ENCODE measurements around the gene ZRANB2. TPM values are rescaled to one million over a fixed set of nuclear protein-coding genes. Genes with fewer than 3 reads are reported as not detected.

The ZRANB2 gene
- polyA plus RNA-seq, 1 donor (not counting 4 experiments of a cell fraction or from before 2014, with no cell fraction given): 92.3 TPM

DNA sequence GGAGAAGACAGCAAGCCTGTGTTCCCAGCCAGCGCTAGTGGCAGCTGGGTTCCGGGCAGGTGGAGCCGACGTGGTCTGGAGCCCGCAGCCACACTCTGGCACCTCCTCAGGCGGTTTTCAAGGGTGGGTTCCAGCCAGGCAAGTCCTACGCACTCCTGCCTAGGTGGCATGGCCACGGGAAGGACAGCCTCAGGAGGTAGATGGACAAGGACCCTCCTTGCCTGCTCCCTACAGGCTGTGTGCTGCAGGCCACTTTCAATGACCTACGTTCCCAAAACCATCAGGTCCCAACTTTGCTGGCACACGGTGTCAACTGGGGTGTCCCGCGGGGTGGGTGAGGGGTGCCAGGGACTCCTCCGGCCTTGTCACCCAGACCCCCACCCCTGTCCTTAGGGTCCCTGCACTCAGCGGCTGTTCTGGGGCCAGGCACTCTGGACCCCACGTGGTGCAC, 26.5 kb downstream of the ZRANB2 start:
- dilution Hi-C loops (cut with MboI; ENCODE audit: extremely low pct_ligation_motif_present, low sequenced_read_pairs): no loop called here

GRCh38 chr1:71053758-71054157, 27.1 kb downstream of the ZRANB2 start:
- Histone ChIP-seq H3K79me2 (ENCODE audit: control insufficient read depth, insufficient read depth, low read length) (no peaks in the 10 kb centered on the region), H3K36me3 (ENCODE audit: control insufficient read depth in 2 of 2, extremely low read depth in 1 of 2, insufficient read depth in 2 of 2, low read length in 2 of 2) (peaks cover 0 to 4% of the 10 kb centered on the region in 2 experiments), H3K9me1 (ENCODE audit: control insufficient read depth, extremely low read depth, insufficient read depth, low read length) (no peaks in the 10 kb centered on the region), H3K4me2 (ENCODE audit: control insufficient read depth, extremely low read depth, insufficient read depth, low read depth, low read length) (no peak overlapping the region), H4K20me1 (ENCODE audit: control insufficient read depth, extremely low read depth, insufficient read depth, low read length) (no peaks in the 10 kb centered on the region), H3K27me3 (ENCODE audit: control insufficient read depth, extremely low read depth, insufficient read depth, low read length) (peaks cover 1% of the 10 kb centered on the region), H2AFZ (ENCODE audit: control insufficient read depth, low read length) (no peak overlapping the region), H3K27ac (ENCODE audit: control insufficient read depth, insufficient read depth, low read length) (no peak overlapping the region), H3K9ac (ENCODE audit: control insufficient read depth, extremely low read depth, insufficient read depth, low read length) (no peak overlapping the region), H3K4me3 (ENCODE audit: control insufficient read depth in 2 of 3, extremely low read depth in 1 of 3, insufficient read depth in 2 of 3, low read depth in 1 of 3, low read length in 3 of 3) (no peak overlapping the region), H3K9me3 (ENCODE audit: control insufficient read depth, low read depth, low read length) (no peaks in the 10 kb centered on the region), H3K4me1 (ENCODE audit: control insufficient read depth, extremely low read depth, insufficient read depth, low read length) (no peaks in the 10 kb centered on the region)
- dilution Hi-C loops (cut with MboI; ENCODE audit: extremely low pct_ligation_motif_present, low sequenced_read_pairs): no loop called here
- TF ChIP-seq EZH2 (IDR thresholded peaks at IDR 0.05; ENCODE audit: low read length): no peak
- no peak for FAIRE-seq
- DNase-seq (ENCODE audit: low read depth, low spot score): no peak

More for the DNA sequence above, 26.5 kb downstream of the ZRANB2 start:
- no peaks in the 10 kb centered on the region for H3K9me3 ChIP-seq (ENCODE audit: control insufficient read depth, low read depth, low read length)
- H3K27me3 ChIP-seq (ENCODE audit: control insufficient read depth, extremely low read depth, insufficient read depth, low read length): no peaks in the 10 kb centered on the region
- H4K20me1 ChIP-seq (ENCODE audit: control insufficient read depth, extremely low read depth, insufficient read depth, low read length): no peaks in the 10 kb centered on the region
- no peaks in the 10 kb centered on the region for H3K4me1 ChIP-seq (ENCODE audit: control insufficient read depth, extremely low read depth, insufficient read depth, low read length)
- peaks cover 0 to 4% of the 10 kb centered on the region in 2 experiments for H3K36me3 ChIP-seq (ENCODE audit: control insufficient read depth in 2 of 2, extremely low read depth in 1 of 2, insufficient read depth in 2 of 2, low read length in 2 of 2)
- H2AFZ ChIP-seq (ENCODE audit: control insufficient read depth, low read length): no peak overlapping the region
- no peak for TF ChIP-seq EZH2 (IDR thresholded peaks at IDR 0.05; ENCODE audit: low read length)
- TF ChIP-seq, protein P1, sequence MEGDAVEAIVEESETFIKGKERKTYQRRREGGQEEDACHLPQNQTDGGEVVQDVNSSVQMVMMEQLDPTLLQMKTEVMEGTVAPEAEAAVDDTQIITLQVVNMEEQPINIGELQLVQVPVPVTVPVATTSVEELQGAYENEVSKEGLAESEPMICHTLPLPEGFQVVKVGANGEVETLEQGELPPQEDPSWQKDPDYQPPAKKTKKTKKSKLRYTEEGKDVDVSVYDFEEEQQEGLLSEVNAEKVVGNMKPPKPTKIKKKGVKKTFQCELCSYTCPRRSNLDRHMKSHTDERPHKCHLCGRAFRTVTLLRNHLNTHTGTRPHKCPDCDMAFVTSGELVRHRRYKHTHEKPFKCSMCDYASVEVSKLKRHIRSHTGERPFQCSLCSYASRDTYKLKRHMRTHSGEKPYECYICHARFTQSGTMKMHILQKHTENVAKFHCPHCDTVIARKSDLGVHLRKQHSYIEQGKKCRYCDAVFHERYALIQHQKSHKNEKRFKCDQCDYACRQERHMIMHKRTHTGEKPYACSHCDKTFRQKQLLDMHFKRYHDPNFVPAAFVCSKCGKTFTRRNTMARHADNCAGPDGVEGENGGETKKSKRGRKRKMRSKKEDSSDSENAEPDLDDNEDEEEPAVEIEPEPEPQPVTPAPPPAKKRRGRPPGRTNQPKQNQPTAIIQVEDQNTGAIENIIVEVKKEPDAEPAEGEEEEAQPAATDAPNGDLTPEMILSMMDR (optimal IDR thresholded peaks at IDR 0.05 in 1 of 3, IDR thresholded peaks at IDR 0.05 in 1 of 3, conservative IDR thresholded peaks at IDR 0.05 in 1 of 3; ENCODE audit: extremely low read depth in 1 of 3, insufficient read depth in 2 of 3, low read length in 3 of 3): no peak
- FAIRE-seq (no peak), DNase-seq (ENCODE audit: low read depth, low spot score) (no peak)
- H3K79me2 ChIP-seq (ENCODE audit: control insufficient read depth, insufficient read depth, low read length): no peaks in the 10 kb centered on the region
- H3K4me2 ChIP-seq (ENCODE audit: control insufficient read depth, extremely low read depth, insufficient read depth, low read depth, low read length): no peak overlapping the region
- no peak overlapping the region for H3K9ac ChIP-seq (ENCODE audit: control insufficient read depth, extremely low read depth, insufficient read depth, low read length)
- H3K9me1 ChIP-seq (ENCODE audit: control insufficient read depth, extremely low read depth, insufficient read depth, low read length): no peaks in the 10 kb centered on the region
- no peak overlapping the region for H3K4me3 ChIP-seq (ENCODE audit: control insufficient read depth in 2 of 3, extremely low read depth in 1 of 3, insufficient read depth in 2 of 3, low read depth in 1 of 3, low read length in 3 of 3)
- no peak overlapping the region for H3K27ac ChIP-seq (ENCODE audit: control insufficient read depth, insufficient read depth, low read length)

- peaks cover 0 to 2% of the 10 kb centered on the region in 2 experiments for H3K36me3 ChIP-seq (ENCODE audit: control insufficient read depth in 2 of 2, extremely low read depth in 1 of 2, insufficient read depth in 2 of 2, low read length in 2 of 2)
- no peak for TF ChIP-seq EZH2 (IDR thresholded peaks at IDR 0.05; ENCODE audit: low read length)
- TF ChIP-seq, protein P1 (optimal IDR thresholded peaks at IDR 0.05 in 1 of 3, IDR thresholded peaks at IDR 0.05 in 1 of 3, conservative IDR thresholded peaks at IDR 0.05 in 1 of 3; ENCODE audit: extremely low read depth in 1 of 3, insufficient read depth in 2 of 3, low read length in 3 of 3): no peak
- no peak overlapping the region for H3K4me2 ChIP-seq (ENCODE audit: control insufficient read depth, extremely low read depth, insufficient read depth, low read depth, low read length)
- no peaks in the 10 kb centered on the region for H3K9me3 ChIP-seq (ENCODE audit: control insufficient read depth, low read depth, low read length)
- no peak overlapping the region for H3K27ac ChIP-seq (ENCODE audit: control insufficient read depth, insufficient read depth, low read length)
- H2AFZ ChIP-seq (ENCODE audit: control insufficient read depth, low read length): no peak overlapping the region
- H4K20me1 ChIP-seq (ENCODE audit: control insufficient read depth, extremely low read depth, insufficient read depth, low read length): no peaks in the 10 kb centered on the region
- H3K9ac ChIP-seq (ENCODE audit: control insufficient read depth, extremely low read depth, insufficient read depth, low read length): no peak overlapping the region
- H3K4me3 ChIP-seq (ENCODE audit: control insufficient read depth in 2 of 3, extremely low read depth in 1 of 3, insufficient read depth in 2 of 3, low read depth in 1 of 3, low read length in 3 of 3): no peak overlapping the region
- no peak for FAIRE-seq
- dilution Hi-C loops (cut with MboI; ENCODE audit: extremely low pct_ligation_motif_present, low sequenced_read_pairs): no loop called here
- H3K79me2 ChIP-seq (ENCODE audit: control insufficient read depth, insufficient read depth, low read length): no peaks in the 10 kb centered on the region
- peaks cover 7% of the 10 kb centered on the region for H3K27me3 ChIP-seq (ENCODE audit: control insufficient read depth, extremely low read depth, insufficient read depth, low read length)
- H3K4me1 ChIP-seq (ENCODE audit: control insufficient read depth, extremely low read depth, insufficient read depth, low read length): no peaks in the 10 kb centered on the region
- H3K9me1 ChIP-seq (ENCODE audit: control insufficient read depth, extremely low read depth, insufficient read depth, low read length): no peaks in the 10 kb centered on the region
- DNase-seq (ENCODE audit: low read depth, low spot score): no peak
Observed at GRCh38 chr1:71053146-71053545, 27.7 kb downstream of the ZRANB2 start.
